Stomach (tissue), 4 donors: ENCODE measurements around the gene PBXIP1.

Experiments
- CTCF ChIP-seq, 7 experiments: fragments of 450-650 bp in 4 of 7; fragments of 200-600 bp in 3 of 7; sonication (generic) in 3 of 7; IDR thresholded peaks; one replicate each; pipeline ENCODE4 v1.5.1; 2016 to 2019; ENCODE audit warnings: antibody characterized with exemption in 7 of 7, control low read depth in 2 of 7, mild to moderate bottlenecking in 1 of 7
- EP300 ChIP-seq: sonication (generic); formaldehyde crosslinking; IDR thresholded peaks from one replicate; pipeline ENCODE4 v1.6.1; 2017; ENCODE audit warnings: antibody characterized with exemption
- POLR2AphosphoS5 ChIP-seq, 3 donors: sonication (generic); formaldehyde crosslinking; IDR thresholded peaks; one replicate each; pipeline ENCODE4 v1.6.1; 2016; ENCODE audit warnings: antibody characterized with exemption in 3 of 3

GRCh38 chr1:154988058-154988954 is 32.4 kb upstream of the PBXIP1 start:
- TF ChIP-seq CTCF (IDR thresholded peaks at IDR 0.05) (no peak), EP300 (no peak), POLR2AphosphoS5 (IDR thresholded peaks at IDR 0.05) (no peak)
